Liver (tissue), 3 donors: ENCODE measurements around the gene ITIH5.

ENCODE experiments used
- EGR1 ChIP-seq, 2 donors: IDR thresholded peaks; 2 replicates each; pipeline ENCODE4 v1.6.1; 2016 to 2018; ENCODE audit warnings: antibody characterized with exemption in 2 of 2, low read depth in 2 of 2
- GABPA ChIP-seq, 2 donors: IDR thresholded peaks in 1 of 2; conservative IDR thresholded peaks in 1 of 2; 2 replicates each; pipeline ENCODE4 v1.6.1; 2016; ENCODE audit warnings: antibody characterized with exemption in 2 of 2, mild to moderate bottlenecking in 1 of 2, moderate library complexity in 1 of 2
- HNF4A ChIP-seq, 2 donors: conservative IDR thresholded peaks; 2 replicates each; pipeline ENCODE4 v1.6.1; 2016; ENCODE audit warnings: antibody characterized with exemption in 2 of 2, mild to moderate bottlenecking in 2 of 2
- HNF4G ChIP-seq: IDR thresholded peaks from 2 replicates; pipeline ENCODE4 v1.6.1; 2016; ENCODE audit warnings: antibody characterized with exemption
- JUND ChIP-seq, 2 donors: IDR thresholded peaks; 2 replicates each; pipeline ENCODE4 v1.6.1; 2016; ENCODE audit warnings: antibody characterized with exemption in 2 of 2
- TAF1 ChIP-seq: conservative IDR thresholded peaks from 2 replicates; pipeline ENCODE4 v1.6.1; 2016; ENCODE audit warnings: antibody characterized with exemption, mild to moderate bottlenecking
- YY1 ChIP-seq: IDR thresholded peaks from 2 replicates; pipeline ENCODE4 v1.6.1; 2016; ENCODE audit warnings: antibody characterized with exemption, mild to moderate bottlenecking
- TF ChIP-seq, protein P1 (sequence below): fragments of 150-350 bp; IDR thresholded peaks from 2 replicates; pipeline ENCODE4 v1.5.1; 2017; ENCODE audit warnings: improper control_type of control experiment, low read depth, low read length; ENCODE audit not compliant: missing input control
- TF ChIP-seq, protein P2 (sequence below): IDR thresholded peaks from 2 replicates; pipeline ENCODE4 v1.6.1; 2016; ENCODE audit warnings: antibody characterized with exemption, mild to moderate bottlenecking
- TF ChIP-seq, protein P3 (sequence below): IDR thresholded peaks from 2 replicates; pipeline ENCODE4 v1.6.1; 2016; ENCODE audit warnings: antibody characterized with exemption
- TF ChIP-seq, protein P4 (sequence below): IDR thresholded peaks from 2 replicates; pipeline ENCODE4 v1.6.1; 2016; ENCODE audit warnings: antibody characterized with exemption
- donor health status: healthy.
- donor health status: healthy.

DNA sequence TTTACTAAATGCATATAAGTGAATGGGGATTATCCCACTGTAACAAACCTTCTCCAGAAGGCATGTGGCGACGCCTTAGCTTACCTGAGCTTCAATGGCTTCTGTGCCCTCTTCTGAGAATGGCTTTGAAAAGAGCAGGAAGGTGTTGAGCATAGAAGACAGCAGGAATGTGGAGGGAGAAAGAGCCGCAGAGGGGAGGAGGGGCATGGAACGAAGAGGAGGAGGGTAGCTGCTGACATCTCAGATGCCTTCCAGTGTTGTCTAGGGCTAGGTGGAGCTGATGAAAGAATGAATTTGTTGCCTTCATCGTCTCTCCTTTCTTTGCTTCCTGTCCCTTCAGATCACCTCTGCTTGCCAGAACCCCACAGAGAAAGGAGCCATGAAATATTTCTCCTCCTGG is 86.2 kb downstream of the ITIH5 start:
- TF ChIP-seq, protein P1, sequence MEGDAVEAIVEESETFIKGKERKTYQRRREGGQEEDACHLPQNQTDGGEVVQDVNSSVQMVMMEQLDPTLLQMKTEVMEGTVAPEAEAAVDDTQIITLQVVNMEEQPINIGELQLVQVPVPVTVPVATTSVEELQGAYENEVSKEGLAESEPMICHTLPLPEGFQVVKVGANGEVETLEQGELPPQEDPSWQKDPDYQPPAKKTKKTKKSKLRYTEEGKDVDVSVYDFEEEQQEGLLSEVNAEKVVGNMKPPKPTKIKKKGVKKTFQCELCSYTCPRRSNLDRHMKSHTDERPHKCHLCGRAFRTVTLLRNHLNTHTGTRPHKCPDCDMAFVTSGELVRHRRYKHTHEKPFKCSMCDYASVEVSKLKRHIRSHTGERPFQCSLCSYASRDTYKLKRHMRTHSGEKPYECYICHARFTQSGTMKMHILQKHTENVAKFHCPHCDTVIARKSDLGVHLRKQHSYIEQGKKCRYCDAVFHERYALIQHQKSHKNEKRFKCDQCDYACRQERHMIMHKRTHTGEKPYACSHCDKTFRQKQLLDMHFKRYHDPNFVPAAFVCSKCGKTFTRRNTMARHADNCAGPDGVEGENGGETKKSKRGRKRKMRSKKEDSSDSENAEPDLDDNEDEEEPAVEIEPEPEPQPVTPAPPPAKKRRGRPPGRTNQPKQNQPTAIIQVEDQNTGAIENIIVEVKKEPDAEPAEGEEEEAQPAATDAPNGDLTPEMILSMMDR: no peak
- no peak for TF ChIP-seq GABPA (IDR thresholded peaks at IDR 0.05 in 1 of 2, conservative IDR thresholded peaks at IDR 0.05 in 1 of 2)
- TF ChIP-seq, protein P2, sequence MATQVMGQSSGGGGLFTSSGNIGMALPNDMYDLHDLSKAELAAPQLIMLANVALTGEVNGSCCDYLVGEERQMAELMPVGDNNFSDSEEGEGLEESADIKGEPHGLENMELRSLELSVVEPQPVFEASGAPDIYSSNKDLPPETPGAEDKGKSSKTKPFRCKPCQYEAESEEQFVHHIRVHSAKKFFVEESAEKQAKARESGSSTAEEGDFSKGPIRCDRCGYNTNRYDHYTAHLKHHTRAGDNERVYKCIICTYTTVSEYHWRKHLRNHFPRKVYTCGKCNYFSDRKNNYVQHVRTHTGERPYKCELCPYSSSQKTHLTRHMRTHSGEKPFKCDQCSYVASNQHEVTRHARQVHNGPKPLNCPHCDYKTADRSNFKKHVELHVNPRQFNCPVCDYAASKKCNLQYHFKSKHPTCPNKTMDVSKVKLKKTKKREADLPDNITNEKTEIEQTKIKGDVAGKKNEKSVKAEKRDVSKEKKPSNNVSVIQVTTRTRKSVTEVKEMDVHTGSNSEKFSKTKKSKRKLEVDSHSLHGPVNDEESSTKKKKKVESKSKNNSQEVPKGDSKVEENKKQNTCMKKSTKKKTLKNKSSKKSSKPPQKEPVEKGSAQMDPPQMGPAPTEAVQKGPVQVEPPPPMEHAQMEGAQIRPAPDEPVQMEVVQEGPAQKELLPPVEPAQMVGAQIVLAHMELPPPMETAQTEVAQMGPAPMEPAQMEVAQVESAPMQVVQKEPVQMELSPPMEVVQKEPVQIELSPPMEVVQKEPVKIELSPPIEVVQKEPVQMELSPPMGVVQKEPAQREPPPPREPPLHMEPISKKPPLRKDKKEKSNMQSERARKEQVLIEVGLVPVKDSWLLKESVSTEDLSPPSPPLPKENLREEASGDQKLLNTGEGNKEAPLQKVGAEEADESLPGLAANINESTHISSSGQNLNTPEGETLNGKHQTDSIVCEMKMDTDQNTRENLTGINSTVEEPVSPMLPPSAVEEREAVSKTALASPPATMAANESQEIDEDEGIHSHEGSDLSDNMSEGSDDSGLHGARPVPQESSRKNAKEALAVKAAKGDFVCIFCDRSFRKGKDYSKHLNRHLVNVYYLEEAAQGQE: no peak
- no peak for TF ChIP-seq TAF1
- no peak for TF ChIP-seq HNF4G
- TF ChIP-seq JUND (IDR thresholded peaks at IDR 0.05): no peak
- TF ChIP-seq YY1: no peak
- TF ChIP-seq EGR1 (IDR thresholded peaks at IDR 0.05; ENCODE audit: low read depth in 2 of 2): no peak
- TF ChIP-seq, protein P3, sequence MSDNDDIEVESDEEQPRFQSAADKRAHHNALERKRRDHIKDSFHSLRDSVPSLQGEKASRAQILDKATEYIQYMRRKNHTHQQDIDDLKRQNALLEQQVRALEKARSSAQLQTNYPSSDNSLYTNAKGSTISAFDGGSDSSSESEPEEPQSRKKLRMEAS: no peak
- TF ChIP-seq HNF4A (conservative IDR thresholded peaks at IDR 0.05): no peak
- TF ChIP-seq, protein P4, sequence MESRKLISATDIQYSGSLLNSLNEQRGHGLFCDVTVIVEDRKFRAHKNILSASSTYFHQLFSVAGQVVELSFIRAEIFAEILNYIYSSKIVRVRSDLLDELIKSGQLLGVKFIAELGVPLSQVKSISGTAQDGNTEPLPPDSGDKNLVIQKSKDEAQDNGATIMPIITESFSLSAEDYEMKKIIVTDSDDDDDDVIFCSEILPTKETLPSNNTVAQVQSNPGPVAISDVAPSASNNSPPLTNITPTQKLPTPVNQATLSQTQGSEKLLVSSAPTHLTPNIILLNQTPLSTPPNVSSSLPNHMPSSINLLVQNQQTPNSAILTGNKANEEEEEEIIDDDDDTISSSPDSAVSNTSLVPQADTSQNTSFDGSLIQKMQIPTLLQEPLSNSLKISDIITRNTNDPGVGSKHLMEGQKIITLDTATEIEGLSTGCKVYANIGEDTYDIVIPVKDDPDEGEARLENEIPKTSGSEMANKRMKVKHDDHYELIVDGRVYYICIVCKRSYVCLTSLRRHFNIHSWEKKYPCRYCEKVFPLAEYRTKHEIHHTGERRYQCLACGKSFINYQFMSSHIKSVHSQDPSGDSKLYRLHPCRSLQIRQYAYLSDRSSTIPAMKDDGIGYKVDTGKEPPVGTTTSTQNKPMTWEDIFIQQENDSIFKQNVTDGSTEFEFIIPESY: no peak
